Hippocampal formation (tissue), 2 donors: ENCODE data around the gene TOR1A.
"Not testable (repeated sequence)": the region's sequence is repeated elsewhere in the genome, so short reads cannot be mapped to it uniquely, and the experiment has no call there.

Source experiments
- DNase-seq, 2 donors: peaks; one replicate each; lab custom pipeline; 2025; lab: John Stamatoyannopoulos, UW

TOR1A gene

DNA sequence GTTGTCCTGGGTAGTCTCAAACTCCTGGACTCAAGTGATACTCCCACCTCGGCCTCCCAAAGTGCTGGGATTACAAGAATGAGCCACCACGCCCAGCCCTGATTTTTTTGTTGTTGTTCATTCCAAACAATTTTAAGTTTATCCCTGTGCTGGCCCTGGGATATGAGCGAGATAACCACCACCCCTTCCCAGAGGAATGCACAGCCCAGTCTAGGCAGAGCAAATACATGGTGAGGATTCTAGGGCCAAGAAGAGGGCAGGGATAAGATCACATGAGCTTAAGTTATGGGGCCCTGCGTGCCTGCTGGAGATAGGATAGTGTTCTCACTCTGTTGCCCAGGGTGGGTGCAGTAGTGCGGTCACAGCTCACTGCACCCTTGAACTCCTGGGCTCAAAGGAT is 42.0 kb downstream of the TOR1A start:
- DNase-seq, result no peak

DNA sequence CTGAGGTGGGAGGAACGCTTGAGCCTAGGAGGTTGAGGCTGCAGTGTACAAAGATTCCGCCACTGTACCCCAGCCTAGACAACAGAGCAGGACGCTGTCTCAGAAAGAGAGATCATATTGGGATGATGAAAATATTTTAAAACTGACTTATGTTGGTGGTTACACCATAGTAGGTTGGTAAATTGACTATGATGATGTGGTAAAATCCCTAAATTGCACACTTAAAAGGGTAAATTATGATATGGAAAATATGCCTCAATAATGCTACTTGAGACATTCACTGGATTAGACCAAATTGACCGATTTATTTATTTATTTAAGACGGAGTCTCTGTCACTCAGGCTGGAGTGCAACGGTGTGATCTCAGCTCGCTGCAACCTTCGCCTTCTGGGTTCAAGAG is 42.8 kb downstream of the TOR1A start:
- no peak for DNase-seq

DNA sequence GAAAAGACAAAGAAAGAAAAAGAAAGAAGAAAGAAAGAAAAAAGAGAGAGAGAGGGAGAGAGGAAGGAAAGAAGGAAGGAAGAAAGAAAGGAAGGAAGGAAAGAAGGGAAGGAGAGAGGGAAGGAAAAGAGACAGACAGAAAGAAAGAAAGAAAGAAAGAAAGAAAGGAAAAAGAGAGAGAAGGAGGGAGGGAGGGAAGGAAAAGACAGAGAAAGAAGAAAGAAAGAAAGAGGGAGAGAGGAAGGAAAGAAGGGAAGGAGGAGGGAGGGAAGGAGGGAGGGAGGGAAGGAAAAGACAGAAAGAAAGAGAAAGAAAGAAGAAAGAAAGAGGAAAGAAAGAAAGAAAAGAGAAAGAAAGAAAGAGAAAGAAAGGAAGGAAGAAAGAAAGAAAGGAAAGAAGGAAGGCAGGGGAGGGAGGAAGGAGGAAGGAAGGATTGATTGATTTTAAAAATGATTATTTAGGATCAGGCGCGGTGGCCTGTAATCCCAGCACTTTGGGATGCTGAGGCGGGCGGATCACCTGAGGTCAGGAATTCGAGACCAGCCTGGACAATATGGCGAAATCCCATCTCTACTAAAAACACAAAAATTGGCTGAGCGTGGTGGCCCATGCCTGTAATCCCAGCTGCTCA is 44.3 kb downstream of the TOR1A start:
- no peak for DNase-seq

DNA sequence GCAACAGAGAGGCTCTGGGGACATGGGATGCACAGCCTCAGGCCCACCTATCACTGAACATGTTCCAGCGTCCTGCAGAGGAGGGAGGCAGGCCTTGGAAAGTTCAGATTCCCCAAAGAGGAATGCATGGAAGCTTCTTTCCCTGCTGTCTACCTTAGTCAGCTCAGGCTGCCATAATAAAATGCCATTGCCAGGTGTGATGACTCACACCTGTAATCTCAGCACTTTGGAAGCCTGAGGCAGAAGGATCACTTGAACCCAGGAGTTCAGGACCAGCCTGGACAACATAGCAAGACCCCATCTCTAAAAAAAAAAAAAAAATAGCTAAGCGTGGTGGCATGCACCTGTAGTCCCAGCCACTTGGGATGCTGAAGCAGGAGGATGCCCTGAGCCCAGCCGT is 45.5 kb downstream of the TOR1A start:
- DNase-seq, result no peak

DNA sequence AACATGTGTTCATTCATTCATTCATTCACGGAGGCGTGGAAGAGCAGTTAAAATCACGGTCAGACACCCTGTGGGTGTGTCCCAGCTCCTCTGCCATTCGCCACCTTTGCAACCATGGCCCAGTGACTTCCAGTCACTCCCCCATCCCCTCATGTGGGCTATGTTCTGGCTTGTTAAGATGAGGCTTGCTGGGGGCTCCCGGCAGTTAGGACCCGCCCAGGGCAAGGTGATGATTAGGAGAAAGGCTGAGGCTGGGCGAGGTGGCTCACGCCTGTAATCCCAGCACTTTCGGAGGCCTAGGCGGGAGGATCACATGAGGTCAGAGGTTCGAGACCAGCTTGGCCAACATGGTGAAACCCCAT is 46.2 kb downstream of the TOR1A start:
- no peak for DNase-seq

DNA sequence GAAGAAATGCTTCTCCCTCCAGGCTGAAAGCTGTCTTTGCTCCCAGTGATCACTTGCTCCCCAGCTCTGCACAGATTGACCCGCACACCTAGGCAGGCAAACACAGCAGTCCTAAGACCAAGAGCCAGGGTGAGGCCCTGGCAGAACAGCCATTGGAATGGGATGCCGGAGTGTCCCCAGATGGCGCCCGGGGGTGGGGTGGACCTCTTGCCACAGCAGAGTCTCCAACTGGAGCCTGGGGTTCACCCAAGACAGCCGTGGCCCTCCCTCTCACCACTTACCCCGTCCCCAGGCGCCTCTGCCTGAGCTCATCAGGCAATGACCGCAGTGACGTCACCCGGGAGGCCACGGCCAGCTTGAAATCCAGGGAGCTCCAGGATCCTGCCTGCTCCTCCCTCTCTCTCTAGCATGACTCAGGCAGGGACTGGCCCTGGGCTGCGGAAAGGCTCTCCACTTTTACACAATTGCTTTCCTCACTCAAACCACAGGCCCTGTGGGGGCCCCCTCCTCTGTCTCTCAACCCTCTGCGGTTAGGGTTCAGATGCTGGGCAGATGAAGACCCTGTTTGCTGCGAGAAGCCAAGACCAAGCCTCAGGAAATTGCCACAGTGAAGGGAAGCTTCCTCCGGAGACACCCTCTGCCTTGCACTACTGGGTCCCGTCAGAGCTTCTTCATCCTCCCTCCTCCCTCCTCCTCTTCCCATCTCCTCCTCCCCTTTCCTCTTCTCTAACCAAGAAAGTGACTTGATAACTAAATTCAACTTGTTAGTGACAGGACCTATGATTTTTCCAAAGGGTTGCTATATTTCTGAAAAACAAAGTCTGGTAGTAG is 46.8 kb downstream of the TOR1A start:
- peak; percentile 2 to 34 for DNase-seq

DNA sequence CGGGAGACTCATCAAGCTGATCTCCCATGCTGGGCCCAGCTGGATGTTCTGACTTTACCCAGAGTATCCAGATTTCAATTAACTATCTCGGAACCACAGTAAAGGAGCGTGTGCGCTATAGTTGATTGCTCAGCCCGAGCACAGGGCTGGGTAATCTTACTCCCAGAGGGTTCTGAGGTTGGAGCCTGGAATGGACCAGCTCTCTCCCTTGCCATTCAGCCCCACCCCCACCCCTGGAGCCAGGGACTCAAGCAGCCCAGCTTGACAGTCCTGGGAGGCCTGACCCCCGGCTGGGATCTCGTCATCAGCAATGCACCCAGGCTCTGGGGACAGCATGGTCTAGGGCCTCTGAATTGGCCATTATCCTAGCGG is 47.4 kb downstream of the TOR1A start:
- DNase-seq, result no peak

DNA sequence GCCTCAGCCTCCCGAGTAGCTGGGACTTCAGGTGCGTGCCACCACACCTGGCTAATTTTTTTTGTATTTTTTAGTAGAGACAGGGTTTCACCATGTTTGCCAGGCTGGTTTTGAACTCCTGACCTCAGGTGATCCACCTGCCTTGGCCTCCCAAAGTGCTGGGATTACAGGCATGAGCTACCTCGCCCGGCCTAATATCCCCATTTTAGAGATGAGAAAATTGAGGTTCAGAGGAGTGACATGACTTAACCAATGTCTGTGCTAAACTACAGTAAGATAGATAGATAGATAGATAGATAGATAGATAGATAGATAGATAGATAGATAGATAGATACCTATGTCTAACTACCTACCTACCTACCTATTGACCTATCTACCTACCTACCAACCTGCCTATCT is 47.8 kb downstream of the TOR1A start:
- not testable (repeated sequence) for DNase-seq

DNA sequence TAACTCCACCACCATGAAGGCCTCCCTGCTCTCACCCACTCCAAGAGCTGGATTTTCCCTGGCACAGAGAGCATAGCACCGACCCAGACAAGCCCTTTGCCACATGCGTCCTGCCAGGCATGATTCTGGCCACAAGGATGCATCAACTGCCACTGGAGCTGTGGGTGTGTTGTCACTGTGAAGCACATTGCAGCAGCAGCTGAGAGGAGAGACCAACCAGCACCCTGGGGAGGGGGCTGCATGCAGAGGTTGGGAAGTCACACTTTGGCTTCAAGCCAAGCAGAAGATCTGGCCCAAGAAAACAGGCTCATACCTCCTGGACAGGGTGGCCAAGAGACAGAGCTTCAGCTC is 48.5 kb downstream of the TOR1A start:
- DNase-seq, result no peak

DNA sequence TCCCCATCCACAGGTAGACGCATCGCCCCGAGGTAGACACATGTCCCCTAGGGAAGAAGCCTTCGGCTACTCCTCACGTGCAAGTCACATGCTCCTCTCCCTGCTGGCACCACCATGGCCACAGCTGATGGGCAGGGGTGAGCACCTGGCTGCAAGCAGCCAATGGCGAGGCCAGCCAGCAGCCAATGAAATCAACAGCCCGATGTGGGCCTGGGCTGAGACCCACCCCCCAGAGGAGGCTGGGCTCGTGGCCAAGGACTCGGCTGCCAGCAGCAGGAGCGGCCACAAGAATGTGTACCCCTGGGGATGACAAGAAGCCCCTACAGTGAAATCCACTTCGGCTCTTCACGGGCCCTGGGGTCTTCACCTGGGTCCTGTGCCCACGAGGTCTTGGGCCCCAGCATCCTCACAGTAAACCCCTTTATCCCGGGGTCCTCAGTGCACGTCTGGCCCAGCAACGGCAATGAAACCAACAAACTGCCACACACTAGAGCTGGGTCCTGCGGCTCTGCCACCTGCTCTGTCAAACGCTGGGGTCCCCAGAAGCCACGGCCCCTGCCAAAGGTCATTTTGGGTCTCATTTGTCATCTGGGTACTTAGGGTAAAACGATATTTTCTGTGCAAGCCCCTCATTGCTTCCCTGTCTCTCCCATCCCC is 49.0 kb downstream of the TOR1A start:
- DNase-seq, result no peak

DNA sequence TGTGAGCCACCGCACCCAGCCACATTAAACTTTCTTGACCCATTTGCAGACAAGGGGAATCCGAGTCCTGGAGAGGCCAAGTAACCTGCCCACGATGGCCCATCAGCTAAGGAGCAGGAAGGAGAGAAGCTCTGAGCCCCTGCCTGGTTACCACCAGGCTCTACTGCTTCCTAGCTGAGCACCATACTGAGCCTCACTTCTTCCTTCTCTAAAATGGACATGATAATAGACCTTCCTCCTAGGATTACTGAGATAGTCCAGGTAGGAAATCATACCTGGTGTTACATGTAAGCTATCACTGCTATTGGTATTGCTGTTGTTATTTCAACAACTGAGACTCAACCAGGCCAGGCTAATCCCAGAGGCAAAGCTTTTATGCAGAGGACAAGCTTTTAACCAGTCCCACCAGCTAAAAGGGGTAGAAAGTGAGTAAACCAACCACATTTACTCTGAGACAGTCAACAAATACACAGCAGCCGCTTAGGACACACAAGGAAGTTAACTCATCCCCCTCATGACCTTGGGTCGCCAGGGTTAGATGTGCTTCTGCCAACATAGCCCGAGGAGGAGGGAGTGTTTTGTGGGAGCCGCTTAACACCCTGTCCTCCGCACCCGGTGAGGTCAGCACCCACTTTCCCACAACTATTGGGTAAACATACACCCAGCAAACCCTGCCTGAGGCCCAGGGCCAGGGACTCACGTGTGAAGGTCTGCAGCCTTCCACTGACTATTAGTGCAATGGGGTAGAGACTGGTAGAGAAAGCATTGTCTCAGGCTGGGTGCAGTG is 50.5 kb downstream of the TOR1A start:
- no peak for DNase-seq

DNA sequence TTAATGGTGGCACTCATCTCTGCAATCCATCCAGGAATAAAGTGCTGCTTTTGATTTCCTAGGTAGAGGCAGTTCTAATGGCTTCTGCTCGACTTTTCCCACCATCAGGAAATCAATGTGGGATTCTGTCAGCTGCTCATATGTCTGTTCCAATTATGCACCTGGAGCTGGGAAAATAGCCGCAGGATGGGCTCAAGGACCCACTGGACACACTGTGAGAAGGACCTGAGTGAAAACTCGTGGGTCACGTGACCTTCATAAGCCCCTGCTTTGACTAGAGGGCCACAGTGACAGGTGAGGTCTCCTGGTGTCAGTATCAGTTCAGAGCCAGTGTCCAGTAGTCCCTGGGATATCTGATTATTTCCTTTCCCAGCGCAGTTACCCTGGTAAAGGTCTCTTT is 53.2 kb downstream of the TOR1A start:
- no peak for DNase-seq

DNA sequence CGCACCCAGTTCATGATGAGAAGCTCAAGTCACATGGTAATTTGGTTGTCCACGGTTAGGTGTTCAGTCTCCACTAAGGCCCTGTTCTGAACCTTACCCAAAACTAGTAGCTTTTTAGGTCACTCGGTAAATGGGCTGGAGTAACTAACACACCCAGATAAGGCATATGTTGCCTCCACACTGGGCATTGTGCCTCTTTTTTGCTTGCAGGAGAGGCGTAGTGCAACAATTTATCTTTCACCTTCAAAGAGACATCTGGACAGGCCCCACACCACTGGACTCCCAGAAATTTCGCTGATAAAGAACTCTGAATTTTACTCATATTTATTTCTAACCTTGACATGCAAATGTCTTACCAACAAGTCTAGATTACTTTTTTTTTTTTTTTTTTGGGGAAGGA is 54.3 kb downstream of the TOR1A start:
- DNase-seq, result no peak

DNA sequence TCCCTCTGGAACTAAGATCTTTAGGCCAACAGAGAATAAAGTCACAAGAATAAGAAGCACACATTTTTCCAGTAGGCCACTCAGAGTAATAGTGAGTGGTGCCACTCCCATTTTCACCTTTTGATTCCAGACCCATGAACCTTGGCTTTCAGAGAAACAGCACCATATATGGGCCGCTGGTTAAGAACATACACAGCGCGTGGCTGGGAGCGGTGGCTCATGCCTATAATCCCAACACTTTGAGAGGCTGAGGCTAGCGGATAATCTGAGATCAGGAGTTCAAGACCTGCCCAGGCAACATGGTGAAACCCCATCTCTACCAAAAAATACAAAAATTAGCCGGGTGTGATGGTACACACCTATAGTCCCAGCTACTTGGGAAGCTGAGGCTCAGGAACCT is 55.5 kb downstream of the TOR1A start:
- DNase-seq, result no peak

DNA sequence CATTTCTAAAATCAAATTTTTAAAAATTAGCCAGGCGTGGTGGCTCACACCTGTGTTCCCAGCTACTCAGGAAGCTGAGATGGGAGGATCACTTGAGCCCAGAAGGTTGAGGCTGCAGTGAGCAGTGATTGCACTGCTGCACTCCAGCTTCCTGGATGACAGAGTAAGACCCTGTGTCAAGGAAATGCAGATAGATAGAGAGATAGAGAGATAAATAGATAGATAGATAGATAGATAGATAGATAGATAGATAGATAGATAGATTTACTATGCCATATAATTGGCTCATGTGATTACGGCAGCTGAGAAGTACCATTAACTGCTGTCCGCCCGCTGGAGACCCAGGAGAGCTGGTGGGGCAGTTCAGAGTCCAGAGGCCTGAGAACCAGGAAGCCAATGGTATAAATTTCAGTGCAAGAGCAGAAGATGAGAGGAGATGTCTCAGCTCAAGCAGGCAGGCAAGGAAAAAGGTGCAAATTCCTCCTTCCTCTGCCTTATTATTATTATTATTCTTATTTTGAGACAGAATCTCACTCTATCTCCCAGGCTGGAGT is 58.1 kb downstream of the TOR1A start:
- DNase-seq, result no peak

DNA sequence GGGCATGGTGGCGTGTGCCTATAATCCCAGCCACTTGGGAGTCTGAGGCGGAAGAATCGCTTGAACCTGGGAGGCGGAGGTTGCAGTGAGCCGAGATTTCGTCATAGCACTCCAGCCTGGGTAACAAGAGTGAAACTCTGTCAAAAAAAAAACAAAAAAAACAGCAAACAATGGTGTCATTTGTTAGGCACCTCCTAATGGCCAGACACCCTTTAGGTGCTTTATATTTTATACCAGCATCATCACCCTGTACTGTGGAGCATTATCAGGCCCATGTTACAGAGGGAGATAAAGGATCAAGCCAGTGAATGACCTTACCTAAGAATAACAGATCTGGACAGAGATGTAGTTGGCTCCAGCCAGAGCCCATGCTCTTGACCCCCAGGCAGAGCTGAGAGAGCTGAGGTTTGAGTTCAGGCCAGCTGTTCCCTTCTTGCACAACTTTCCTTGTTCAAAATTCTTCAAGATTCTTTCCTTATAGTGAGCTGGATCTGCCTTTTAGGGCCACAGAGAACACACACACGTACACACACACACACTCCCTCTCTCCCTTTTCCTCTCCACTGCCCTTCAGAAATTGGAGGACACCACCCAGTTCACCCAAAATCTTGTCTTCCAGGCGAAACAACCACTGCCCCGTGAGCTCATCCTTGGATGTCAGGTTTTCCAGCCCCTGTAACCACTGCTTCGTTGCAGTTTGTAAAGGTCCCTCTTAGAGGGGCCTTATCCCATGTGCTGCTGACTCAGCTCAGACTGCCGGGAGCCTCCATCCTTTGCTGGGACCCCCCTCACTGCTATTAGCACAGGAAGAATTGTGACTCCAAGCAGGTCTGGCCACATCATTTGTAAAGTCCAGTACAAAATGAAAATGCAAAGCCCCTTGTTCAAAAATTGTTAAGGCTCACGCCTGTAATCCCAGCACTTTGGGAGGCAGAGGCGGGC is 60.7 kb downstream of the TOR1A start:
- DNase-seq, result no peak
